Upper lobe of left lung (tissue), 6 donors: ENCODE results near the gene DNTT. TPM values are rescaled to one million over a fixed set of nuclear protein-coding genes. Genes with fewer than 3 reads are reported as not detected.
A peak's percentile ranks its signal among the peaks of the same experiment; 100 is the strongest.

ENCODE experiments used
- ATAC-seq, 2 donors: fragments of 200-7000 bp; cut with Tn5 transposase; one replicate each; pipeline ENCODE4 v1.9.1; 2022; ENCODE audit warnings: mild to moderate bottlenecking in 2 of 2, moderate library complexity in 2 of 2; ENCODE audit not compliant: low FRiP score in 2 of 2
- DNase-seq, 2 donors: peaks; one replicate each; pipeline ENCODE4 v3.0.0-alpha.2; 2019 to 2020
- H3K27ac ChIP-seq, 4 donors: fragments of 200-600 bp; sonication (generic); one replicate each; pipeline ENCODE4 v1.5.1; 2016 to 2019
- H3K27me3 ChIP-seq, 4 donors: fragments of 200-600 bp; sonication (generic); one replicate each; pipeline ENCODE4 v1.5.1; 2017 to 2019
- H3K36me3 ChIP-seq, 4 donors: fragments of 200-600 bp; sonication (generic); one replicate each; pipeline ENCODE4 v1.5.1; 2016 to 2019
- H3K4me1 ChIP-seq, 4 donors: fragments of 200-600 bp; sonication (generic); one replicate each; pipeline ENCODE4 v1.5.1; 2018 to 2019
- H3K4me3 ChIP-seq, 4 donors: fragments of 200-600 bp; sonication (generic); one replicate each; pipeline ENCODE4 v1.5.1; 2017 to 2019; ENCODE audit warnings: mild to moderate bottlenecking in 2 of 4, moderate library complexity in 1 of 4
- H3K9me3 ChIP-seq, 4 donors: fragments of 200-600 bp; sonication (generic); one replicate each; pipeline ENCODE4 v1.5.1; 2018 to 2019
- EP300 ChIP-seq, 4 donors: sonication (generic); formaldehyde crosslinking; IDR thresholded peaks; one replicate each; pipeline ENCODE4 v1.5.1; 2017; ENCODE audit warnings: antibody characterized with exemption in 4 of 4, control low read depth in 2 of 4
- POLR2A ChIP-seq, 4 donors: fragments of 450-650 bp; IDR thresholded peaks; one replicate each; pipeline ENCODE4 v1.5.1; 2016 to 2017; ENCODE audit warnings: antibody characterized with exemption in 4 of 4, mild to moderate bottlenecking in 2 of 4
- POLR2AphosphoS5 ChIP-seq, 2 donors: sonication (generic); formaldehyde crosslinking; IDR thresholded peaks; one replicate each; pipeline ENCODE4 v1.5.1; 2017; ENCODE audit warnings: antibody characterized with exemption in 2 of 2
- WGBS, 2 donors: methylation state at CpG; one replicate each; pipeline ENCODE4 v1.1.5; 2017 to 2018; 5-methylcytosine and 5-hydroxymethylcytosine counted together
- total RNA-seq, 6 donors: library from RNA; depleted of rRNA in 4 of 6; stranded (reverse); fragments of >200 nt in 4 of 6; gene quantifications; one replicate each; pipeline versions ENCODE4 v1.1.0 to v1.2.1, GENCODE V29; 2016 to 2021
- TF ChIP-seq, protein P1 (sequence below), 6 experiments: fragments of 450-650 bp in 4 of 6; fragments of 200-600 bp in 2 of 6; sonication (generic) in 2 of 6; IDR thresholded peaks; one replicate each; pipeline ENCODE4 v1.5.1; 2016 to 2019; ENCODE audit warnings: antibody characterized with exemption in 6 of 6
- donor health status: DM: no; HTN: no; CAD: no; lungs with moderate emphysema.
- donor health status: DM: no; HTN: yes; CAD: no; lungs with severe emphysema.

The DNTT gene
- total RNA-seq, 6 donors from 2014 or later = not detected

DNA sequence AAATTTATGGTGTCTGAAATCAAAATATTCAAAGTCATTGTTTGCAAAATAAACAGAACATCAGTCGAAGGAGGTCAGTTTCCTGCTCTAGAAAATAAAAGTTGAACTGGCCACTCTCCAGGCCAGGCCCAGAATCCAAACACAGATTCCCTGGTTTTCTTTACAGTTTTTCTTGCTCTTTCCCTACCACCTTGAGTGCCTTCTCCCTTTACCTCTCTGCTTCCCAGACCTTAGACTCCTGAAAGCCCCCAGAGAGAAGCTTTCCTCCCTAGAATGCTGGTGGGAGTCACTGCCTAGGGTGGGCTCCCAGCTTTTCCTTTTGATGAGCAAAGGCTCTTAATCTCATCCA is 6.1 kb downstream of the DNTT start:
- Histone ChIP-seq H3K4me1 (peaks cover 16 to 26% (median 21%) of the 10 kb centered on the region in 4 donors), H3K4me3 (no peak overlapping the region), H3K27me3 (no peaks in the 10 kb centered on the region), H3K9me3 (no peaks in the 10 kb centered on the region), H3K36me3 (no peaks in the 10 kb centered on the region), H3K27ac (peak overlapping the region in 2 of 4 donors; percentile 8 to 38)
- DNase-seq (no peak), ATAC-seq (no peak)
- WGBS, 2 donors = 12 to 17% methylated on average over 1 of the region's 1 CpG
- TF ChIP-seq, protein P1, sequence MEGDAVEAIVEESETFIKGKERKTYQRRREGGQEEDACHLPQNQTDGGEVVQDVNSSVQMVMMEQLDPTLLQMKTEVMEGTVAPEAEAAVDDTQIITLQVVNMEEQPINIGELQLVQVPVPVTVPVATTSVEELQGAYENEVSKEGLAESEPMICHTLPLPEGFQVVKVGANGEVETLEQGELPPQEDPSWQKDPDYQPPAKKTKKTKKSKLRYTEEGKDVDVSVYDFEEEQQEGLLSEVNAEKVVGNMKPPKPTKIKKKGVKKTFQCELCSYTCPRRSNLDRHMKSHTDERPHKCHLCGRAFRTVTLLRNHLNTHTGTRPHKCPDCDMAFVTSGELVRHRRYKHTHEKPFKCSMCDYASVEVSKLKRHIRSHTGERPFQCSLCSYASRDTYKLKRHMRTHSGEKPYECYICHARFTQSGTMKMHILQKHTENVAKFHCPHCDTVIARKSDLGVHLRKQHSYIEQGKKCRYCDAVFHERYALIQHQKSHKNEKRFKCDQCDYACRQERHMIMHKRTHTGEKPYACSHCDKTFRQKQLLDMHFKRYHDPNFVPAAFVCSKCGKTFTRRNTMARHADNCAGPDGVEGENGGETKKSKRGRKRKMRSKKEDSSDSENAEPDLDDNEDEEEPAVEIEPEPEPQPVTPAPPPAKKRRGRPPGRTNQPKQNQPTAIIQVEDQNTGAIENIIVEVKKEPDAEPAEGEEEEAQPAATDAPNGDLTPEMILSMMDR (IDR thresholded peaks at IDR 0.05) = no peak
- TF ChIP-seq POLR2AphosphoS5 (IDR thresholded peaks at IDR 0.05) = no peak
- no peak for TF ChIP-seq POLR2A (IDR thresholded peaks at IDR 0.05)
- TF ChIP-seq EP300 (IDR thresholded peaks at IDR 0.05) = no peak

DNA sequence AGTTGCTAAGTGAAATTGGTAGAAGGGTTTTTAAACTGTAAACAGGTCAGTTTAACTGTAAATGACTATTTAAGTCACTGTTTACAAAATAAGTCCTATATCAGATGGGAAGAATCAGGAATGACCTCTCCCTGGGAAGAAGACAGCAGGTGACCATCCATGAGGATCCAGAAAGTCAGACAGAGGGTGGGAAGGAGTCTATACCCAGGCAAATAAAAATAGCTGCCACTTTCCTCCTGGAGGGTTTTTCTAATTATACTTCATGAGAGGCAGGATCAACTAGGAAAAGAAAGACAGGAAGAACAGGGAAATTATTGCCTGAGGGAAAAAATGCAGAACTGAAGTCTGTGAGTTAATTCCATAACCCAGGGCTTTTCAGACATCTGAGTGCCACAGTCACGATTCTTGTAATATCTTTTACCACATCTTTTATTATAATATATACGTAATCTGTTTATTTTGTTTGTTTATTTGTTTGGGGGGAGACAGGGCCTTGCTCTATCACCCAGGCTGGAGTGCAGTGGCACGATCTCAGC is 7.0 kb downstream of the DNTT start:
- no peaks in the 10 kb centered on the region for H3K36me3 ChIP-seq
- no peak for TF ChIP-seq POLR2A (IDR thresholded peaks at IDR 0.05)
- TF ChIP-seq, protein P1 (IDR thresholded peaks at IDR 0.05) = no peak
- no peak for TF ChIP-seq EP300 (IDR thresholded peaks at IDR 0.05)
- no peak for TF ChIP-seq POLR2AphosphoS5 (IDR thresholded peaks at IDR 0.05)
- no peak overlapping the region for H3K4me3 ChIP-seq
- ATAC-seq = no peak
- H3K9me3 ChIP-seq = no peaks in the 10 kb centered on the region
- no peak overlapping the region for H3K27ac ChIP-seq
- no peaks in the 10 kb centered on the region for H3K27me3 ChIP-seq
- DNase-seq = no peak
- 57 to 67% methylated on average over 3 of the region's 3 CpGs for WGBS, 2 donors
- peaks cover 12 to 25% (median 18%) of the 10 kb centered on the region in 4 donors for H3K4me1 ChIP-seq

DNA sequence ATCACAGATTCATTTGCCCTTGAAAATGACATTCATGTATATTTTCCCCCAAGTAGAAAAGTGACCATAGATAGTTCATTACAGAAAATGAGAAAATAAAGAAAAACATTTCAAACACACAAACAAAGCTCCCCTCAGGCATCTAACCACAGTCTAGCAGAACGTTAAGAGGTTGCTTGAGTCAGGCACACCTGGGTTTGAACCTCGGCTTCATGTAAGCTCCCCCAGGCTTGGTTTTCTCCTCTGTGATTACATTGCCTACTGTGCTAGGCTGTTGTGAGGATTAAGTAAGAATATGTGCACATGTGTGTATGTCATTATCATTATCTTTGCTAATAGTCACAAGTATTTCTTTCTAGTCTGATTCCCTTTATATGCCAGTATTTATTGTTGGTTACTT is 9.1 kb downstream of the DNTT start:
- Histone ChIP-seq H3K27ac (no peak overlapping the region), H3K36me3 (no peaks in the 10 kb centered on the region), H3K4me3 (no peak overlapping the region), H3K9me3 (no peaks in the 10 kb centered on the region), H3K4me1 (peaks cover 10 to 18% (median 13%) of the 10 kb centered on the region in 4 donors), H3K27me3 (no peaks in the 10 kb centered on the region)
- no peak for DNase-seq
- TF ChIP-seq POLR2AphosphoS5 (IDR thresholded peaks at IDR 0.05) = no peak
- no peak for TF ChIP-seq POLR2A (IDR thresholded peaks at IDR 0.05)
- TF ChIP-seq, protein P1 (IDR thresholded peaks at IDR 0.05) = no peak
- TF ChIP-seq EP300 (IDR thresholded peaks at IDR 0.05) = no peak
- WGBS, 2 donors = 72 to 82% methylated on average over 2 of the region's 2 CpGs
- no peak for ATAC-seq

DNA sequence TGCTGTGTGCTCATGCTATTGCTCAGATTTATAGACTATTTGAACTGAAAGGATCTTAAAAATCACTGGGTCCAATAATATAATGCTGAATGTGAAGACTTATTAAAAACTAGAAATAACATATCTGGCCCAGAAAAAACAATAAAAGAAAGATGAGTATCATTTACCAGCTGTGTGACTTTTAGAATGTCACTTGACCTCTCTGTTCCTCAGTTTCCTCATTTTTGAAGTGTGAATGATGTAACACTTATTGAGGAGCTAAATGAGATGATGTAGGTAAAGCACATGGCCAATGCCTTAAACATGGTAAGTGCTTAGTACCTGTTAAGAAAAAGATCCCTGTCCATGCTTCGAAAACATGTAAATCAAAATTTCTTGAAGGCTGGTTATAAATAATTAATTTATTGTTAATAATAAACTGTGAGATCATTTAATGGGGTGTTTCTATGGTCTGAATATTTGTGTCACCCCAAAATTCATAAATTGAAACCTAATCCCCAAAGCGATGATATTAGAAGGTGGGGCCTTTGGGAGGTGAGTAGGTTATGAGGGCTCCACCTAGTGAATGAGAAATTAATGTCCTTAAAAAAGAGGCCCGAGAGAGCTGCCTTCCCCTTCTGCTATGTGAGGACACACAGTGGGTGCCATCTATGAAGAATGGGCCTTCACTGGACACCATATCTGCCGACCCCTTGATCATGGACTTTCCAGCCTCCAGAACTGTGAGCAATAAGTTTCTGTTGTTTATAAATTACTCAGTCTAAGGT is 13.0 kb downstream of the DNTT start:
- TF ChIP-seq POLR2A (IDR thresholded peaks at IDR 0.05) (no peak), EP300 (IDR thresholded peaks at IDR 0.05) (no peak), POLR2AphosphoS5 (IDR thresholded peaks at IDR 0.05) (no peak)
- TF ChIP-seq, protein P1 (IDR thresholded peaks at IDR 0.05) = no peak
- no peaks in the 10 kb centered on the region for H3K4me1 ChIP-seq
- no peaks in the 10 kb centered on the region for H3K36me3 ChIP-seq
- ATAC-seq (no peak), DNase-seq (no peak)
- no peaks in the 10 kb centered on the region for H3K9me3 ChIP-seq
- no peak overlapping the region for H3K27ac ChIP-seq
- 75 to 82% methylated on average over 4 of the region's 4 CpGs for WGBS, 2 donors
- no peaks in the 10 kb centered on the region for H3K27me3 ChIP-seq
- no peak overlapping the region for H3K4me3 ChIP-seq
